K562 (cell line): ENCODE results near the gene PELI2. TPM values are rescaled to one million over a fixed set of nuclear protein-coding genes. Genes with fewer than 3 reads are reported as not detected.
A peak's percentile ranks its signal among the peaks of the same experiment; 100 is the strongest.

Experiments
- ATAC-seq: fragments of 200-7000 bp; cut with Tn5 transposase; 3 replicates; pipeline ENCODE4 v1.9.1; 2020; ENCODE audit warnings: moderate library complexity
- BruUV-seq: library from RNA; stranded (reverse); fragments of 400-500 nt; replicated peaks from 2 replicates; lab custom pipeline; 2021; lab: Mats Ljungman, UMichigan
- CTCF ChIA-PET: fragments of 300-600 bp; formaldehyde crosslinking; extraction: SDS; loops from one replicate; lab custom pipeline; 2021; ENCODE audit warnings: low intra/inter-chr PET ratio; lab: Yijun Ruan, JAX
- POLR2A ChIA-PET: fragments of 300-600, 350-650 bp; sonication (Branson Sonifier 250); formaldehyde crosslinking; extraction: SDS; loops from one replicate; lab custom pipeline; 2021; ENCODE audit warnings: antibody characterized with exemption, inconsistent platforms; lab: Yijun Ruan, JAX
- DNase-seq, 4 experiments: peaks; one replicate each; pipeline versions ENCODE4 v3.0.0 to v3.0.0-alpha.2; 2011 to 2018; ENCODE audit warnings: low spot score in 3 of 4, mixed read lengths in 3 of 4; ENCODE audit errors: extremely low read depth in 1 of 4
- FAIRE-seq: peaks from 2 replicates; lab custom pipeline; 2011; peaks lifted over from hg19 to GRCh38; lab: Jason Lieb, UNC
- H2AFZ ChIP-seq: 2 replicates; pipeline ENCODE4 v1.6.0; 2011; ENCODE audit warnings: low read depth, low read length, control low read depth, inconsistent platforms
- H3K27ac ChIP-seq: fragments of 200-600 bp; 3 replicates; pipeline ENCODE4 v1.8.0; 2011; ENCODE audit warnings: low read depth, mild to moderate bottlenecking, control low read depth, inconsistent platforms, low read length, moderate library complexity, mixed read lengths; ENCODE audit errors: extremely low read depth
- H3K27me3 ChIP-seq, 2 experiments: fragments of 300-600 bp in 1 of 2; 2 replicates in 1 of 2; 3 replicates in 1 of 2; pipeline versions ENCODE4 v1.6.0 to v1.8.0; 2011; ENCODE audit warnings: inconsistent platforms in 2 of 2, low read length in 2 of 2, mild to moderate bottlenecking in 1 of 2, mixed read lengths in 1 of 2, moderate library complexity in 1 of 2; ENCODE audit not compliant: control insufficient read depth in 2 of 2, insufficient read depth in 2 of 2
- H3K36me3 ChIP-seq: fragments of 300-600 bp; 3 replicates; pipeline ENCODE4 v1.8.0; 2011; ENCODE audit warnings: mild to moderate bottlenecking, low read length, inconsistent platforms; ENCODE audit not compliant: control insufficient read depth, insufficient read depth
- H3K4me1 ChIP-seq, 2 experiments: fragments of 200-600 bp in 1 of 2; replicated peaks in 1 of 2; 2 replicates in 1 of 2; 3 replicates in 1 of 2; pipeline versions ENCODE4 v1.5.1 to v1.8.0; 2011; ENCODE audit warnings: inconsistent platforms in 2 of 2, low read length in 2 of 2, mild to moderate bottlenecking in 1 of 2, mixed read lengths in 1 of 2, moderate library complexity in 1 of 2; ENCODE audit not compliant: control insufficient read depth in 2 of 2, insufficient read depth in 2 of 2
- H3K4me2 ChIP-seq: 2 replicates; pipeline ENCODE4 v1.6.1; 2011; ENCODE audit warnings: low read length, control low read depth, inconsistent platforms, mixed read lengths; ENCODE audit not compliant: insufficient read depth
- H3K4me3 ChIP-seq: fragments of 200-600 bp; sonication (generic), shearing (Covaris generic); 2 replicates; pipeline ENCODE4 v1.5.1; 2016; ENCODE audit warnings: control low read depth, inconsistent platforms
- H3K79me2 ChIP-seq: fragments of 200-600 bp; 3 replicates; pipeline ENCODE4 v1.8.0; 2011; ENCODE audit warnings: low read length, inconsistent platforms; ENCODE audit not compliant: control insufficient read depth, insufficient read depth
- H3K9ac ChIP-seq, 2 experiments: 2 replicates each; pipeline versions ENCODE4 v1.6.0 to v1.6.1; 2011; ENCODE audit warnings: low read depth in 2 of 2, low read length in 2 of 2, control low read depth in 1 of 2, inconsistent platforms in 1 of 2, mild to moderate bottlenecking in 1 of 2, mixed read lengths in 1 of 2; ENCODE audit not compliant: insufficient read depth in 1 of 2
- H3K9me1 ChIP-seq: one replicate; pipeline ENCODE4 v1.6.0; 2011; ENCODE audit warnings: inconsistent platforms, mild to moderate bottlenecking, low read length, moderate library complexity; ENCODE audit not compliant: control insufficient read depth, insufficient read depth
- H3K9me3 ChIP-seq: replicated peaks from 2 replicates; pipeline ENCODE4 v1.5.1; 2011; ENCODE audit warnings: low read depth, low read length, inconsistent platforms; ENCODE audit not compliant: control insufficient read depth, insufficient read depth
- H4K20me1 ChIP-seq: replicated peaks from 2 replicates; pipeline ENCODE4 v1.6.1; 2011; ENCODE audit warnings: low read length, inconsistent platforms, mixed read lengths; ENCODE audit not compliant: control insufficient read depth, insufficient read depth
- CEBPG ChIP-seq, 3 experiments: fragments of 200-800 bp in 1 of 3; sonication (Bioruptor generic) in 1 of 3; sonication (generic) in 1 of 3; formaldehyde crosslinking in 1 of 3; IDR thresholded peaks in 2 of 3; conservative IDR thresholded peaks in 1 of 3; 2 replicates each; pipeline versions ENCODE4 v1.6.1 to v1.8.0; 2016 to 2022; ENCODE audit warnings: missing compliant biosample characterization in 2 of 3, missing genetic modification characterization in 2 of 3, mild to moderate bottlenecking in 1 of 3, missing genetic modification reagents in 1 of 3
- WGBS: fragments of 100-300 bp; shearing (Covaris generic); methylation state at CpG from one replicate; pipeline ENCODE4 v1.1.6; 2016; ENCODE audit warnings: low coverage, mixed read lengths; ENCODE audit not compliant: insufficient coverage; ENCODE audit errors: missing lambda C conversion rate; 5-methylcytosine and 5-hydroxymethylcytosine counted together
- in situ Hi-C: fragments of 300-500 bp; cut with MboI; formaldehyde crosslinking; loops from 4 replicates; pipeline ENCODE4 v1.15.0; 2018; ENCODE audit warnings: inconsistent platforms, mixed read lengths
- intact Hi-C: fragments of 100-400 bp; cut with micrococcal nuclease; formaldehyde crosslinking; loops from 2 replicates; pipeline ENCODE4 v1.14.2; 2022
- polyA plus RNA-seq, 8 experiments: library from polyadenylated mRNA; depleted of rRNA in 4 of 8; stranded (reverse) in 5 of 8; unstranded in 3 of 8; fragments of >200 nt; fragmentation: Nextera tagmentation in 2 of 8; fragmentation: Illumina TruSeq in 1 of 8; extraction: Ambion mirVana in 2 of 8; extraction: Trizol in 1 of 8; gene quantifications; 2 replicates each; pipeline versions ENCODE4 v1.2.1 to v1.2.3, GENCODE V29; 2011 to 2014; ENCODE audit warnings: inconsistent platforms in 1 of 8, missing spikeins in 1 of 8
- total RNA-seq, 7 experiments: library from RNA; depleted of rRNA in 6 of 7; stranded (reverse); fragments of >200 nt in 6 of 7; fragmentation: Illumina TruSeq in 2 of 7; extraction: Trizol in 2 of 7; gene quantifications; 2 replicates each; pipeline versions ENCODE4 v1.2.1 to v1.2.3, GENCODE V29; 2011 to 2021; ENCODE audit warnings: low replicate concordance in 1 of 7
- TF ChIP-seq, protein P1 (sequence below): fragments of 450-650 bp; IDR thresholded peaks from 2 replicates; pipeline ENCODE4 v1.6.1; 2016; ENCODE audit warnings: mild to moderate bottlenecking
- TF ChIP-seq, protein P2 (sequence below), 2 experiments: fragments of 450-650 bp in 1 of 2; sonication (generic) in 1 of 2; formaldehyde crosslinking in 1 of 2; IDR thresholded peaks in 1 of 2; conservative IDR thresholded peaks in 1 of 2; 2 replicates each; pipeline versions ENCODE4 v1.6.1 to v1.8.1; 2016 to 2023; ENCODE audit warnings: mild to moderate bottlenecking in 2 of 2, moderate library complexity in 2 of 2, inconsistent platforms in 1 of 2, missing genetic modification reagents in 1 of 2

Gene PELI2
- total and polyA plus RNA-seq, 9 of the 15 experiments (the other 6 are each of a cell fraction or from before 2014, with no cell fraction given) = 0.20 to 1.5 (median 0.44) TPM

DNA sequence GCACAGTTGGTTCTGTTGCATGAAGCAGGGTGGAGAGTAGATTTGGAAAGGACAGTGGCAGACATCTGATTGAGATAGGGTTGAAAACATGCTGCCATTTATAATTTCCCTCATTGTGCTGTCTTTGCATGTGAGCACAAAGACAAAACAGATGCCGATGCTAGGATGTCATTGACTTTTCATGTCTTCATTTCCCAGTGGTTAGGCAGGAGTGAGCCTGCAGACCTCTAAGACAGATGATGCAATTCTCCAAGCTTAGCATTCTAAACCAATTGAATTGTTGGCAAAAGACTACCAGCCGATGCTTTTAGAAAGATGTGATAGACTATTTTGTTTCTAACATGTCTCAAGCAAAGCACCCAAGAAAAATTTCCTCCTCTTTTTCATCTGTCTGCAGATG, 37.1 kb upstream of the PELI2 start:
- DNase-seq (no peak), ATAC-seq (no peak), FAIRE-seq (no peak)
- intact Hi-C loops = no loop called here
- H3K4me1 ChIP-seq = no peaks in the 10 kb centered on the region
- in situ Hi-C loops = no loop called here
- H2AFZ ChIP-seq = no peak overlapping the region
- H3K4me2 ChIP-seq = no peak overlapping the region
- TF ChIP-seq CEBPG (CRISPR knock-in tag; IDR thresholded peaks at IDR 0.05) = no peak
- TF ChIP-seq CEBPG (tag; conservative IDR thresholded peaks at IDR 0.05 in 1 of 2, IDR thresholded peaks at IDR 0.05 in 1 of 2) = peak; percentile 59 to 68
- TF ChIP-seq, protein P1, sequence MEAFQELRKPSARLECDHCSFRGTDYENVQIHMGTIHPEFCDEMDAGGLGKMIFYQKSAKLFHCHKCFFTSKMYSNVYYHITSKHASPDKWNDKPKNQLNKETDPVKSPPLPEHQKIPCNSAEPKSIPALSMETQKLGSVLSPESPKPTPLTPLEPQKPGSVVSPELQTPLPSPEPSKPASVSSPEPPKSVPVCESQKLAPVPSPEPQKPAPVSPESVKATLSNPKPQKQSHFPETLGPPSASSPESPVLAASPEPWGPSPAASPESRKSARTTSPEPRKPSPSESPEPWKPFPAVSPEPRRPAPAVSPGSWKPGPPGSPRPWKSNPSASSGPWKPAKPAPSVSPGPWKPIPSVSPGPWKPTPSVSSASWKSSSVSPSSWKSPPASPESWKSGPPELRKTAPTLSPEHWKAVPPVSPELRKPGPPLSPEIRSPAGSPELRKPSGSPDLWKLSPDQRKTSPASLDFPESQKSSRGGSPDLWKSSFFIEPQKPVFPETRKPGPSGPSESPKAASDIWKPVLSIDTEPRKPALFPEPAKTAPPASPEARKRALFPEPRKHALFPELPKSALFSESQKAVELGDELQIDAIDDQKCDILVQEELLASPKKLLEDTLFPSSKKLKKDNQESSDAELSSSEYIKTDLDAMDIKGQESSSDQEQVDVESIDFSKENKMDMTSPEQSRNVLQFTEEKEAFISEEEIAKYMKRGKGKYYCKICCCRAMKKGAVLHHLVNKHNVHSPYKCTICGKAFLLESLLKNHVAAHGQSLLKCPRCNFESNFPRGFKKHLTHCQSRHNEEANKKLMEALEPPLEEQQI = no peak
- TF ChIP-seq, protein P2, sequence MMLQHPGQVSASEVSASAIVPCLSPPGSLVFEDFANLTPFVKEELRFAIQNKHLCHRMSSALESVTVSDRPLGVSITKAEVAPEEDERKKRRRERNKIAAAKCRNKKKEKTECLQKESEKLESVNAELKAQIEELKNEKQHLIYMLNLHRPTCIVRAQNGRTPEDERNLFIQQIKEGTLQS (IDR thresholded peaks at IDR 0.05) = 0 out of 2 replicates have a peak, but pooled peaks have one; percentile 7
- TF ChIP-seq, protein P2 (CRISPR knock-in tag; conservative IDR thresholded peaks at IDR 0.05) = no peak
- H3K4me3 ChIP-seq = no peak overlapping the region
- no peaks in the 10 kb centered on the region for H3K79me2 ChIP-seq
- 0% methylated on average over 2 of the region's 2 CpGs for WGBS
- H3K36me3 ChIP-seq = no peaks in the 10 kb centered on the region
- CTCF ChIA-PET = no interaction called here
- H3K9me3 ChIP-seq = no peaks in the 10 kb centered on the region
- H4K20me1 ChIP-seq = no peaks in the 10 kb centered on the region
- POLR2A ChIA-PET = no interaction called here
- no peak overlapping the region for H3K27ac ChIP-seq
- no TSS peak for BruUV-seq
- H3K9ac ChIP-seq = no peak overlapping the region
- no peaks in the 10 kb centered on the region for H3K9me1 ChIP-seq
- H3K27me3 ChIP-seq = no peaks in the 10 kb centered on the region; a peak in 1 of 5 replicates
